ENCODE measurements around the gene SF3A2. TPM values are rescaled to one million over a fixed set of nuclear protein-coding genes. Genes with fewer than 3 reads are reported as not detected.

The SF3A2 gene
- total RNA-seq, 1 donor from 2014 or later, result 14.4 TPM

DNA sequence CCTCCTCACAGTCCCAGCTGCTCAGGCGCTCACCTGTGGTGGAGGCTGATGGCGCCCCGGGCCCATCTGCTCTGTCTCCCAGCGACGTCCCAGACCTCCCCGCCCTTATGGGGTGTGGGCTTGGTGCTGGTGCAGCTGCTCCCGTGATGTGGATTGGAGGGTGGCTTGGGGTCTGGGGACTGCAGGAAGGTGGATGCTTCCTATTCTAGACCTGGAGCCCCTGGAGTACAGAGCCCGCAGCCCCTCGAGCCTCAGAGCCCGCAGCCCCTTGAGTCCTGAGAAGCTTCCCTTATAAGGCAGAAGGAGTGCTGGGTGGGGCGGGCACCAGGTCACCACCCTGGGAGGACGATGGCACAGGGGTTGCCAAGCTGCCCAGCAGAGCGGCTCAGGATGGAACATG, 41.3 kb upstream of the SF3A2 start:
- no peak overlapping the region for H2AFZ ChIP-seq (replicated peaks)
- H3K9me3 ChIP-seq (ENCODE audit: low read depth), result no peaks in the 10 kb centered on the region
- no peak overlapping the region for H3K9ac ChIP-seq
- peaks cover 6% of the 10 kb centered on the region for H3F3A ChIP-seq (ENCODE audit: low read depth)
- no peak overlapping the region for H3K4me3 ChIP-seq
- H3K4me1 Mint-ChIP-seq, result peaks cover 5% of the 10 kb centered on the region
- H3K27ac ChIP-seq, result no peak overlapping the region
- H3K27me3 ChIP-seq, result no peaks in the 10 kb centered on the region
- no peak for DNase-seq (ENCODE audit: low spot score)
- H4K20me1 ChIP-seq (ENCODE audit: low read depth), result peaks cover 43% of the 10 kb centered on the region
- TF ChIP-seq EZH2 (IDR thresholded peaks at IDR 0.05), result no peak
- TF ChIP-seq, protein P1, sequence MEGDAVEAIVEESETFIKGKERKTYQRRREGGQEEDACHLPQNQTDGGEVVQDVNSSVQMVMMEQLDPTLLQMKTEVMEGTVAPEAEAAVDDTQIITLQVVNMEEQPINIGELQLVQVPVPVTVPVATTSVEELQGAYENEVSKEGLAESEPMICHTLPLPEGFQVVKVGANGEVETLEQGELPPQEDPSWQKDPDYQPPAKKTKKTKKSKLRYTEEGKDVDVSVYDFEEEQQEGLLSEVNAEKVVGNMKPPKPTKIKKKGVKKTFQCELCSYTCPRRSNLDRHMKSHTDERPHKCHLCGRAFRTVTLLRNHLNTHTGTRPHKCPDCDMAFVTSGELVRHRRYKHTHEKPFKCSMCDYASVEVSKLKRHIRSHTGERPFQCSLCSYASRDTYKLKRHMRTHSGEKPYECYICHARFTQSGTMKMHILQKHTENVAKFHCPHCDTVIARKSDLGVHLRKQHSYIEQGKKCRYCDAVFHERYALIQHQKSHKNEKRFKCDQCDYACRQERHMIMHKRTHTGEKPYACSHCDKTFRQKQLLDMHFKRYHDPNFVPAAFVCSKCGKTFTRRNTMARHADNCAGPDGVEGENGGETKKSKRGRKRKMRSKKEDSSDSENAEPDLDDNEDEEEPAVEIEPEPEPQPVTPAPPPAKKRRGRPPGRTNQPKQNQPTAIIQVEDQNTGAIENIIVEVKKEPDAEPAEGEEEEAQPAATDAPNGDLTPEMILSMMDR (IDR thresholded peaks at IDR 0.05), result no peak
- TF ChIP-seq EZH2phosphoT487 (IDR thresholded peaks at IDR 0.05), result no peak
- H3K4me1 ChIP-seq, result peaks cover 6% of the 10 kb centered on the region
- H3K27me3 Mint-ChIP-seq (ENCODE audit: insufficient read depth, low read depth), result peaks cover 5% of the 10 kb centered on the region
- H3K9me3 Mint-ChIP-seq, result no peaks in the 10 kb centered on the region
- H3K79me2 ChIP-seq (ENCODE audit: low read depth), result peaks cover 13% of the 10 kb centered on the region
- no peaks in the 10 kb centered on the region for H3K36me3 ChIP-seq
- no peak overlapping the region for H3K4me3 Mint-ChIP-seq
- H3K36me3 Mint-ChIP-seq, result peaks cover 16% of the 10 kb centered on the region
- H3K4me2 ChIP-seq, result no peak overlapping the region
- H3K27ac Mint-ChIP-seq, result no peak overlapping the region

DNA sequence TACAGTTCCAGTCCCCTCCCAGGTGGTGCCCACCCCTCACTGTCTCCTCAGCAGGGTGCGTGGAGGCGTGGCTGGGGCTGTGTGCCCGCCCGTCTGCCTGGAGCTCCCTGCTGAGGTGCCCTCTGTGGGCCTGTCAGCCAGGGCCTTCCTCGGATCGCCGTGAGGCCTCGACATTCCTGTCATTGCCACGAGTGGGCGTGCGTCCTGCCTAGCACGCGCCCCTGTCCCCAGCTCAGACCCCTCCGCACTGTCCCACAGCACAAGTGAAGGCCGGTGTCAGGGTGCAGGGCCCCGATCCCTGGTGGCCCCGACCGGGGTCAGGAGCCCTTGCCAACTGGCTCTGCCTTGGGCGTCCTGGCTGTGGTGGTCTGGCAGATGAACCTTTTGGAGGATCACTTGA, 40.7 kb upstream of the SF3A2 start:
- no peaks in the 10 kb centered on the region for H3K9me3 Mint-ChIP-seq
- Histone ChIP-seq H3K4me1 (peaks cover 6% of the 10 kb centered on the region), H3K4me3 (no peak overlapping the region), H3K27ac (no peak overlapping the region), H4K20me1 (ENCODE audit: low read depth) (peaks cover 42% of the 10 kb centered on the region), H3F3A (ENCODE audit: low read depth) (peaks cover 6% of the 10 kb centered on the region), H3K9ac (no peak overlapping the region), H2AFZ (replicated peaks) (no peak overlapping the region), H3K9me3 (ENCODE audit: low read depth) (no peaks in the 10 kb centered on the region), H3K36me3 (no peaks in the 10 kb centered on the region), H3K79me2 (ENCODE audit: low read depth) (peaks cover 13% of the 10 kb centered on the region), H3K4me2 (no peak overlapping the region), H3K27me3 (no peaks in the 10 kb centered on the region)
- peaks cover 16% of the 10 kb centered on the region for H3K36me3 Mint-ChIP-seq
- no peak for DNase-seq (ENCODE audit: low spot score)
- TF ChIP-seq EZH2phosphoT487 (IDR thresholded peaks at IDR 0.05) (no peak), EZH2 (IDR thresholded peaks at IDR 0.05) (no peak)
- TF ChIP-seq, protein P1 (IDR thresholded peaks at IDR 0.05), result no peak
- H3K27ac Mint-ChIP-seq, result no peak overlapping the region
- no peak overlapping the region for H3K4me3 Mint-ChIP-seq
- peaks cover 5% of the 10 kb centered on the region for H3K27me3 Mint-ChIP-seq (ENCODE audit: insufficient read depth, low read depth)
- H3K4me1 Mint-ChIP-seq, result peaks cover 5% of the 10 kb centered on the region

DNA sequence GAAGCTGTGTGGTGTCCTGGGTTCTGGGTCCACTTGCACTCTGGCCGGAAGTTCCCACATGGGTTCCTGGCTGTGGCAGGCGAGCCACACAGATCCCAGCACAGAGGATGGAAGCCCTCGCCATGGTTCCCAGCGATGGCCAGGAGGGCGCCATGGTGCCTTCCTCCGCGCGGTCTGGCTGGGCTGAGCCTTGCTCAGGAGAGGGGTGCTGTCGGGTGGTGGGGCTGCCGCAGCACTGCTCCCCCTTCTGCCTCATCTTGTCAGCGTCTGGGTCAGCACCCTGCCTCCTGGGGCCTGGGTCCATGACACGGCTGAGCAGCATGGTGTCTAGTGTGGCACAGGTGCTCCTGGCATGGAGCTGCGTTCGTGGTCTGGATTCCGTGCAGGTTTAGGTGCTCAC, 39.4 kb upstream of the SF3A2 start:
- no peak overlapping the region for H3K27ac Mint-ChIP-seq
- no peak for DNase-seq (ENCODE audit: low spot score)

More for the DNA sequence above, 39.4 kb upstream of the SF3A2 start:
- no peak overlapping the region for H3K4me3 Mint-ChIP-seq
- Histone ChIP-seq H3K79me2 (ENCODE audit: low read depth) (peaks cover 13% of the 10 kb centered on the region), H3F3A (ENCODE audit: low read depth) (peaks cover 6% of the 10 kb centered on the region), H3K27ac (peak overlapping the region; percentile 63), H3K36me3 (no peaks in the 10 kb centered on the region), H3K4me1 (peaks cover 6% of the 10 kb centered on the region), H4K20me1 (ENCODE audit: low read depth) (peaks cover 46% of the 10 kb centered on the region), H3K9me3 (ENCODE audit: low read depth) (no peaks in the 10 kb centered on the region), H3K4me2 (no peak overlapping the region), H3K9ac (no peak overlapping the region), H3K4me3 (no peak overlapping the region), H3K27me3 (no peaks in the 10 kb centered on the region), H2AFZ (replicated peaks) (no peak overlapping the region)
- peaks cover 7% of the 10 kb centered on the region for H3K27me3 Mint-ChIP-seq (ENCODE audit: insufficient read depth, low read depth)
- TF ChIP-seq EZH2phosphoT487 (IDR thresholded peaks at IDR 0.05) (no peak), EZH2 (IDR thresholded peaks at IDR 0.05) (no peak)
- TF ChIP-seq, protein P1 (IDR thresholded peaks at IDR 0.05), result no peak
- H3K36me3 Mint-ChIP-seq, result peaks cover 16% of the 10 kb centered on the region
- H3K4me1 Mint-ChIP-seq, result peaks cover 5% of the 10 kb centered on the region
- no peaks in the 10 kb centered on the region for H3K9me3 Mint-ChIP-seq
